A673 (cell line): ENCODE measurements around the gene HPS6. TPM values are rescaled to one million over a fixed set of nuclear protein-coding genes. Genes with fewer than 3 reads are reported as not detected.
A peak's percentile ranks its signal among the peaks of the same experiment; 100 is the strongest.

Experiments used
- BruUV-seq: library from RNA; stranded (reverse); fragments of 400-500 nt; replicated peaks from 2 replicates; lab custom pipeline; 2021; lab: Mats Ljungman, UMichigan
- CTCF ChIA-PET: fragments of 300-600 bp; sonication (Branson Sonifier 250); formaldehyde crosslinking; loops from one replicate; lab custom pipeline; 2022; ENCODE audit warnings: antibody characterized with exemption; lab: Charles Lee
- POLR2A ChIA-PET: fragments of 300-600 bp; sonication (Branson Sonifier 250); formaldehyde crosslinking; loops from one replicate; lab custom pipeline; 2022; ENCODE audit warnings: antibody characterized with exemption; ENCODE audit not compliant: low non-redundant PET; lab: Charles Lee
- DNase-seq: peaks from one replicate; pipeline ENCODE4 v3.0.0-alpha.2; 2015; ENCODE audit warnings: low spot score
- H3K27ac ChIP-seq: fragments of 200-600 bp; sonication (generic); 2 replicates; pipeline ENCODE4 v1.5.1; 2016; ENCODE audit warnings: mixed run types, low read depth, mild to moderate bottlenecking, mixed read lengths, antibody characterized with exemption, low read length; ENCODE audit not compliant: poor library complexity, severe bottlenecking
- H3K27me3 ChIP-seq: fragments of 200-600 bp; sonication (generic); replicated peaks from 2 replicates; pipeline ENCODE4 v1.6.1; 2017; ENCODE audit warnings: mixed run types, low read depth, mild to moderate bottlenecking, mixed read lengths, antibody characterized with exemption, low read length; ENCODE audit not compliant: insufficient read depth, poor library complexity
- H3K36me3 ChIP-seq: fragments of 200-600 bp; sonication (generic); 2 replicates; pipeline ENCODE4 v1.6.1; 2016; ENCODE audit warnings: mixed run types, mild to moderate bottlenecking, mixed read lengths, antibody characterized with exemption, low read length; ENCODE audit not compliant: insufficient read depth, poor library complexity, severe bottlenecking
- H3K4me1 ChIP-seq: fragments of 200-600 bp; sonication (generic); 2 replicates; pipeline ENCODE4 v1.6.1; 2017; ENCODE audit warnings: mixed run types, mild to moderate bottlenecking, mixed read lengths, antibody characterized with exemption, low read length; ENCODE audit not compliant: insufficient read depth, poor library complexity, severe bottlenecking
- H3K4me3 ChIP-seq: fragments of 200-600 bp; sonication (generic); 2 replicates; pipeline ENCODE4 v1.5.1; 2016; ENCODE audit warnings: low read depth, mixed run types, mild to moderate bottlenecking, mixed read lengths, low read length; ENCODE audit not compliant: poor library complexity, severe bottlenecking
- H3K9me3 ChIP-seq: fragments of 200-600 bp; sonication (generic); 2 replicates; pipeline ENCODE4 v1.6.1; 2016; ENCODE audit warnings: mixed run types, low read depth, mild to moderate bottlenecking, mixed read lengths, antibody characterized with exemption, low read length; ENCODE audit not compliant: poor library complexity, severe bottlenecking
- EZH2 ChIP-seq: fragments of 200-600 bp; sonication (generic); IDR thresholded peaks from 2 replicates; pipeline ENCODE4 v1.6.1; 2017; ENCODE audit warnings: borderline replicate concordance, low read depth, mild to moderate bottlenecking, mixed read lengths, antibody characterized with exemption, low read length; ENCODE audit not compliant: poor library complexity, severe bottlenecking
- intact Hi-C: fragments of 100-400 bp; cut with micrococcal nuclease; formaldehyde crosslinking; loops from one replicate; pipeline ENCODE4 v1.10.0; 2022; ENCODE audit not compliant: unreplicated experiment
- total RNA-seq: library from RNA; stranded (reverse); gene quantifications from 2 replicates; pipeline ENCODE4 v1.2.3, GENCODE V29; 2021
- TF ChIP-seq, protein P1 (sequence below): fragments of 300-800, 200-600 bp; sonication (generic); conservative IDR thresholded peaks from 2 replicates; pipeline ENCODE4 v1.5.1; 2017; ENCODE audit warnings: low read depth, mild to moderate bottlenecking, antibody characterized with exemption, low read length, moderate library complexity, mixed read lengths

The HPS6 gene
- total RNA-seq, 1 experiment from 2014 or later: 12.6 TPM

DNA sequence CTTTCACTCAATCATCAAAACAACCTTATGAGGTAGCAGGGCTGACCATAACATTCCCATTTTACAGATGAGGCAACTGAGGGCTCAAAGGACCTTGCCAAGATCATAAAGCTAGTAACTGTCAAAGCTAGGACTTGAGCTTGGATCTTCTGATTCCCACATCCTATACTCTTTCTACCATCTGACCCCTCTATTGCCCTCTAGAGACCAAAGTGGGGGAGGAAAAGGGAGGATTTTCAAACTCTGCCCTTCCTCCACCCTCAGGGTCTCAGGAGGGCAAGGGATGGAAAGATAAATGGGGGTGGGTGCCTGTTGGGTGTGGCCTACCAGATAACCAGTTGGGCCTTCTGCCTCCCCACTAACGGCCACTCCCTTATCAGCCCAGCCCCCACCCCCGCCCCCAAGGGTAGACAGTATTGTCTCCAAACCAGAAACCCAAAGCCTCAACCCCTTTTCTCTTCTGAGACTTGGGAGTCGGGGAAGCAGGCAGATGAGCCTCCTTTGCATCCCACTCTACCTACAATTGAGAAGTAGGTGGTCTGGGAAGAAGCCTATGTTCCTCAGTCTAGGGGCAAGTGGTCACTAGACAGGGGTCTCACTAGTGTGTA, 47.2 kb downstream of the HPS6 start:
- DNase-seq: peak; percentile 40
- Histone ChIP-seq H3K4me3 (peak overlapping the region; percentile 96), H3K36me3 (peaks cover 42% of the 10 kb centered on the region), H3K27ac (no peak overlapping the region), H3K4me1 (peaks cover 35% of the 10 kb centered on the region), H3K9me3 (no peaks in the 10 kb centered on the region), H3K27me3 (no peaks in the 10 kb centered on the region)
- ChIA-PET POLR2A (no interaction called here), CTCF (no interaction called here)
- intact Hi-C loops: no loop called here
- TF ChIP-seq, protein P1, sequence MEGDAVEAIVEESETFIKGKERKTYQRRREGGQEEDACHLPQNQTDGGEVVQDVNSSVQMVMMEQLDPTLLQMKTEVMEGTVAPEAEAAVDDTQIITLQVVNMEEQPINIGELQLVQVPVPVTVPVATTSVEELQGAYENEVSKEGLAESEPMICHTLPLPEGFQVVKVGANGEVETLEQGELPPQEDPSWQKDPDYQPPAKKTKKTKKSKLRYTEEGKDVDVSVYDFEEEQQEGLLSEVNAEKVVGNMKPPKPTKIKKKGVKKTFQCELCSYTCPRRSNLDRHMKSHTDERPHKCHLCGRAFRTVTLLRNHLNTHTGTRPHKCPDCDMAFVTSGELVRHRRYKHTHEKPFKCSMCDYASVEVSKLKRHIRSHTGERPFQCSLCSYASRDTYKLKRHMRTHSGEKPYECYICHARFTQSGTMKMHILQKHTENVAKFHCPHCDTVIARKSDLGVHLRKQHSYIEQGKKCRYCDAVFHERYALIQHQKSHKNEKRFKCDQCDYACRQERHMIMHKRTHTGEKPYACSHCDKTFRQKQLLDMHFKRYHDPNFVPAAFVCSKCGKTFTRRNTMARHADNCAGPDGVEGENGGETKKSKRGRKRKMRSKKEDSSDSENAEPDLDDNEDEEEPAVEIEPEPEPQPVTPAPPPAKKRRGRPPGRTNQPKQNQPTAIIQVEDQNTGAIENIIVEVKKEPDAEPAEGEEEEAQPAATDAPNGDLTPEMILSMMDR: no peak
- TF ChIP-seq EZH2: no peak
- no TSS peak for BruUV-seq

DNA sequence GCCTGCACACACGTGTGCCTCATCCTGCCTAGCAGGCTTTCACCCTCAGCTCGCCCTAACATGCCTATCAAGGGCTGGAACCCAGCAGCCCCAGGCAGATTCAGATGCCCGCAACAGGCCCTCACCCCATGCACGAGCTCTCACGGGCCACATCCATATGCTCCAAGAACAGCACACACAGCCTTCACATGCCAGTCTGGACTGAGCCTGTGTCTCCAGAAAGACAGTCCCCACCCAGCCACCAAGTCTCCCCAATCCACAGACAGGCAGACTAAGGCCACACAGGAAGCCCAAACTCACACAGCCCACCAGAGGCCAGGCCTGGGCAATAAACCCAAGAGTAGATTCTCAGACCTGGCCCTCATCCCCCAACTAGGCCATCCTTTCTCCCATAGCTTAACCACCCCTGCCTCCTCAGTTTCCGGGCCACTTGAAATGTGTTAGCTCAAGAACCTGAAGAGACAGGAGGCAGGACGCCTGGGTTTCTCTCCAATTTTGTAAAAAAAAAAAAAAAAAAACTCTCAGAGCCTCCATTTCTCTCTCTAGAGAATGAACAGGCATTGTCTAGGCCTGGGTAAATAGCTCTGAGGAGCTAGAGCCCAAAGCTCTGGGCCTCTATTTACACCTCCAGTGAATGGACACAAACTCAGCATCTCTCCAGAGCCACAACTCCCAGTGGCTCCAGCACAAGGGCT, 48.3 kb downstream of the HPS6 start:
- Histone ChIP-seq H3K9me3 (no peaks in the 10 kb centered on the region), H3K4me3 (peak overlapping the region; percentile 96), H3K27me3 (no peaks in the 10 kb centered on the region), H3K4me1 (peaks cover 46% of the 10 kb centered on the region), H3K27ac (peak overlapping the region; percentile 84), H3K36me3 (peaks cover 33% of the 10 kb centered on the region)
- no peak for DNase-seq
- ChIA-PET POLR2A (interaction anchor here (0.6 kb wide), 1 partner anchor 9 kb away, joined by 4 read pairs; no protein-coding TSS in a partner anchor), CTCF (interaction anchor here (0.6 kb wide), 1 partner anchor 239 kb away, joined by 3 read pairs; no protein-coding TSS in a partner anchor)
- TSS peak; percentile 58 for BruUV-seq
- no peak for TF ChIP-seq EZH2
- TF ChIP-seq, protein P1: no peak
- intact Hi-C loops: no loop called here

DNA sequence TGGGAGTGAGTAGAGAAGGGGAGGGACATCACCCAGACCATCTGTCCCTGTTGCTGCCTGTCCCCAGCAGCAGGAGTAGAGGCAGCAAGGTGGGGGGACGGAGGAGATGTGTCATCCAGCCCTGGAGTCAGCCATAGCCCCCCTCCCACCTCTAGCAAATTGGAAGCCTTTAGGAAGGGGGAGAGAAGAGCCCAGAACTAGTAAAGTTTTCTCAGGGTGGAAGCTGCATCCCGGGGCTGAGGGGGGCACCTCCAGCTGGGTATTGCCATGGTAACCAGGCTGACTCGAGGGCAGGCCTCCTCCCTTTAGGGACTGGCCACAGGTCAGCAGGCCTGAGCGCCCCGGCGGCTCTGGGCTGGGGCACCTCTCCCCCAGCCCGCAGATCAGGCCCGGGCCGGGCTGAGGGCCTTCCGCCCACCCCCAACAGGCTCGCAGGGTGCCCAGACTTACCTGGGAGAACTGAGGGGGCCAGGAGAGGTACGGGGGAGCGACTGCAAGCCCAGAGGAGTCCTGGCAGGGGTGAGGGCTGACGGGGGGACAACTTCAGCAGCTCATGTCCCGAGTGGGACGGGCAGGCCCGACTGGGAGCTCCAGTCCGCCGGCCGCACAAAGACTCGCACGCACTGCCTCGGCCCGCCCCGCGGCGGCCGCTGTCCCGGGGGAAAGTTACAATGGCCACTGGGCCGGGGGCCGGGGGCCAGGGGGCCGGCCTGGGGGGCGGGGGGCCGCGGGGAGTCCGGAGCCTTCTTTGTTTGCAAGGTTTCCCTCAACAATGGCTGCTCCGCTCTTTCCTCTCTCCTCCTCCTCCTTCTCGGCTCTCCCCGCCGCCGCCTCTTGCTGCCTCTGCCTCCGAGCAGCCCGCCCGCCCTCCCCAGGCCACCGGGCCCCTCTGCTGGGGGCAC, 49.1 kb downstream of the HPS6 start:
- H3K4me3 ChIP-seq: peak overlapping the region; percentile 96
- no TSS peak for BruUV-seq
- peaks cover 25% of the 10 kb centered on the region for H3K36me3 ChIP-seq
- TF ChIP-seq EZH2: no peak
- TF ChIP-seq, protein P1: no peak
- H3K9me3 ChIP-seq: no peaks in the 10 kb centered on the region
- no peak for DNase-seq
- peak overlapping the region; percentile 84 for H3K27ac ChIP-seq
- CTCF ChIA-PET: interaction anchor here (0.6 to 1.1 kb wide), 2 partner anchors 238 to 273 kb away, joined by 3 read pairs; no protein-coding TSS in a partner anchor
- intact Hi-C loops: no loop called here
- POLR2A ChIA-PET: interaction anchor here (0.7 kb wide), 2 partner anchors 13 to 133 kb away, joined by 3 to 11 read pairs; no protein-coding TSS in a partner anchor
- H3K4me1 ChIP-seq: peaks cover 54% of the 10 kb centered on the region
- no peaks in the 10 kb centered on the region for H3K27me3 ChIP-seq
